Brain microvascular endothelial cell (primary cell): ENCODE results near the gene CYCS.
A peak's percentile ranks its signal among the peaks of the same experiment; 100 is the strongest.

Source experiments
- DNase-seq: peaks from one replicate; pipeline ENCODE4 v3.0.0-alpha.2; 2020
- H3K27ac ChIP-seq: fragments of 250-450 bp; sonication (Bioruptor Pico); 2 replicates; pipeline ENCODE4 v1.5.1; 2020; ENCODE audit warnings: mild to moderate bottlenecking, moderate library complexity
- H3K27me3 ChIP-seq: fragments of 250-450 bp; sonication (Bioruptor Pico); replicated peaks from 2 replicates; pipeline ENCODE4 v1.5.1; 2020; ENCODE audit warnings: mild to moderate bottlenecking
- H3K36me3 ChIP-seq: fragments of 250-450 bp; sonication (Bioruptor Pico); replicated peaks from 2 replicates; pipeline ENCODE4 v1.5.1; 2020; ENCODE audit warnings: mild to moderate bottlenecking
- H3K4me3 ChIP-seq: 2 replicates; pipeline ENCODE4 v1.5.1; 2011; ENCODE audit warnings: low read depth, mild to moderate bottlenecking, control low read depth, low read length, moderate library complexity
- in situ Hi-C: cut with HindIII; loops from 2 replicates; pipeline ENCODE4 v1.10.0; 2017; ENCODE audit warnings: low sequenced_read_pairs, low pct_ligation_motif_present
- TF ChIP-seq, protein P1 (sequence below): IDR thresholded peaks from 2 replicates; pipeline ENCODE4 v1.5.1; 2011; ENCODE audit warnings: low read depth, mild to moderate bottlenecking, moderate library complexity, low read length, control low read depth, inconsistent platforms; ENCODE audit errors: missing control alignments

CYCS gene

DNA sequence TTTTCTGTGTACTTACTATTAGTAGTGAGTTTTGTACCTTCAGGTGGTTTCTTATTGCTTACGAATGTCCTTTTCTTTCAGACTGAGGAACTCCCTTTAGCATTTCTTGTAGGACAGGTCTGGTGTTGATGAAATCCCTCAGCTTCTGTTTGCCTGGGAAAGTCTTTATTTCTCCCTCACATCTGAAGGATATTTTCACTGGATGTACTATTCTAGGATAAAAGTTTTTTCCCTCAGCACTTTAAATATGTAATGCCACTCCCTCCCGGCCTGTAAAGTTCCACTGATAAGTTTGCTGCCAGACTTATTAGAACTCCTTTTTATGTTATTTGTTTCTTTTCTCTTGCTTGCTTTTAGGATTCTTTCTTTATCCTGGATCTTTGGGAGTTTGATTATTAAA is 1.7 kb upstream of the CYCS start:
- no peaks in the 10 kb centered on the region for H3K27me3 ChIP-seq
- TF ChIP-seq, protein P1, sequence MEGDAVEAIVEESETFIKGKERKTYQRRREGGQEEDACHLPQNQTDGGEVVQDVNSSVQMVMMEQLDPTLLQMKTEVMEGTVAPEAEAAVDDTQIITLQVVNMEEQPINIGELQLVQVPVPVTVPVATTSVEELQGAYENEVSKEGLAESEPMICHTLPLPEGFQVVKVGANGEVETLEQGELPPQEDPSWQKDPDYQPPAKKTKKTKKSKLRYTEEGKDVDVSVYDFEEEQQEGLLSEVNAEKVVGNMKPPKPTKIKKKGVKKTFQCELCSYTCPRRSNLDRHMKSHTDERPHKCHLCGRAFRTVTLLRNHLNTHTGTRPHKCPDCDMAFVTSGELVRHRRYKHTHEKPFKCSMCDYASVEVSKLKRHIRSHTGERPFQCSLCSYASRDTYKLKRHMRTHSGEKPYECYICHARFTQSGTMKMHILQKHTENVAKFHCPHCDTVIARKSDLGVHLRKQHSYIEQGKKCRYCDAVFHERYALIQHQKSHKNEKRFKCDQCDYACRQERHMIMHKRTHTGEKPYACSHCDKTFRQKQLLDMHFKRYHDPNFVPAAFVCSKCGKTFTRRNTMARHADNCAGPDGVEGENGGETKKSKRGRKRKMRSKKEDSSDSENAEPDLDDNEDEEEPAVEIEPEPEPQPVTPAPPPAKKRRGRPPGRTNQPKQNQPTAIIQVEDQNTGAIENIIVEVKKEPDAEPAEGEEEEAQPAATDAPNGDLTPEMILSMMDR, result no peak
- H3K27ac ChIP-seq, result no peak overlapping the region
- in situ Hi-C loops, result no loop called here
- DNase-seq, result no peak
- H3K4me3 ChIP-seq, result no peak overlapping the region
- peaks cover 2% of the 10 kb centered on the region for H3K36me3 ChIP-seq

DNA sequence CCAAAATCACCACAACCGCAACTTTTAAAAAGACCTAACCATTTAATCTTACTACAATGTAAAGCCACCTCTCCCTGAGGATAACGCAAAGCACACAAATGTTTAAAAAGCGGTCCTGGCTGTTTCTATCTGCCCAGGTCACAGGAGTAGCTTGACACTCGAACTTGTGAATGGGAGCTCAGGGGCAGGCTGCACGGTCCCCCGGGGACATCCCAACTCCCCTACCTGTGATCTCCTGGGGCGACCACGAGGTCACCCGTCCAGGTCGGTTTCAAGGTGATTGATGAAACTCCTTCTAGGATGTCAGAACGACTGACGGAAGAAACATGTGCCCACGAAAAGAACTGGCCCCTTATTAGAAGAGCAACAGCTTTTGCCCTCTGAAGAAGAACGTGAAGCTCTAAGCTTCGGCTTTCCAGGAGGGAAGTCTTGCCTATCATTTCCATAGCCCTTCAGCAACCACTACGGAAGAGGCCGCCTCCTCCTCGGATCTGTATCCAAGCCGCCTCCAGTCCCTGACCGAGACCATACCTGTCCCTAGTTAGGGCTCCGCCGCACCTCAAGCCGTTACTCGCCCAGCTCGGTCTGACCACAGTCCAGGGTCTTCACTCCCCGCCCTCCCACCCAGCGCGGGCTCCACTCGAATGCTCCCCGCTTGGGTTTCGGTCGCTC is 459 bp downstream of the CYCS start:
- TF ChIP-seq, protein P1, result no peak
- DNase-seq, result no peak
- in situ Hi-C loops, result no loop called here
- Histone ChIP-seq H3K27me3 (no peaks in the 10 kb centered on the region), H3K27ac (peak overlapping the region; percentile 51), H3K4me3 (peak overlapping the region; percentile 95), H3K36me3 (peaks cover 12% of the 10 kb centered on the region)

DNA sequence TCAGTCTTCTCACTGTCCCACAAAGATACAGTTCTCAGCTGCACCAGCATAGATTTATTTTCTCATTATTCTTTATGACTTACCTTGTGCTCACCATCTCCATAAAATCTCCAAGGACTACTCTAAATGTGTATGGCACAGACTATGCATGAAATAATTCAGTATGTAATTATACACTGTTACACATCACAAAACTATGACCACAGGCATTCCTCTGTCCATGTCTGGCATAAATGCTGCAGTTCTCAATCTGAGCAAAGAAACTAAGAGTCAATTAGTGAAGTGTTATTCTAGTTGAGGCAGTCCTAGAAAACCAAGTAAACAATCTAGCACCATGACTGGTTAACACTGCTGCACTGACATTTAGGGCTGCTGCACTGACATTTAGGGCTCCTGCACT is 2.7 kb downstream of the CYCS start:
- Histone ChIP-seq H3K27me3 (no peaks in the 10 kb centered on the region), H3K36me3 (peaks cover 14% of the 10 kb centered on the region), H3K4me3 (no peak overlapping the region), H3K27ac (no peak overlapping the region)
- in situ Hi-C loops, result no loop called here
- peak; percentile 6 for DNase-seq
- TF ChIP-seq, protein P1, result no peak

DNA sequence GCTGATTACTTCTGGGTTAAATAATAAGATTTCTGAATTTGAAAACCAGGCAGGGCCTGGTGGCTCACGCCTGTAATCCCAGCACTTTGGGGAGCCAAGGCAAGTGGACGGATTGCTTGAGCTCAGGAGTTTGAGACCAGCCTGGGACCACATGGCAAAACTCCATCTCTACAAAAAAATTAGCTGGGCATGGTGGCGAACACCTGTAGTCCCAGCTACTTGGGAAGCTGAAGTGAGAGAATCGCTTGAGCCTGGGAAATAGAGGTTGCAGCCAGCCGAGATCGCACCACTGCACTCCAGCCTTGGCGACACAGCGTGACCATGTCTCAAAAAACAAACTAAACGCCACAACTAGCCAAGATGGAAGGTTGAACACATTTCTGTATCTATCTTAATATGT is 3.5 kb downstream of the CYCS start:
- no peak for DNase-seq
- H3K27me3 ChIP-seq, result no peaks in the 10 kb centered on the region
- H3K4me3 ChIP-seq, result no peak overlapping the region
- H3K36me3 ChIP-seq, result peaks cover 14% of the 10 kb centered on the region
- no peak overlapping the region for H3K27ac ChIP-seq
- TF ChIP-seq, protein P1, result no peak
- in situ Hi-C loops, result no loop called here

DNA sequence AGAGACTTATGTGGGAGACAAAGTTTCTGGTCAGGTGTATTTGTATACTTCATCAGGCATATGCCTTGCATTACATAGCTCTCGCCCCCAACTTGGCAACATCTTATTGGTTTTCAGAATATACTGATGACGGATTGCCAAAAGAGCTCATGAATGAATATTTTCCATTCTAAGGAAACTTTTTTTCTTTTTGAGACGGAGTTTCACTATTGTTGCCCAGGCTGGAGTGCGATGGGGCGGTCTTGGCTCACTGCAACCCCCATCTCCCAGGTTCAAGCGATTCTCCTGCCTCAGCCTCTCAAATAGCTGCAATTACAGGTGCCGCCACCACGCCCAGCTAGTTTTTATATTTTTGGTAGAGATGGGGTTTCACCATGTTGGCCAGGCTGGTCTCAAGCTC is 6.0 kb downstream of the CYCS start:
- TF ChIP-seq, protein P1, result no peak
- no peak for DNase-seq
- in situ Hi-C loops, result no loop called here
- Histone ChIP-seq H3K36me3 (peaks cover 14% of the 10 kb centered on the region), H3K4me3 (no peak overlapping the region), H3K27me3 (no peaks in the 10 kb centered on the region), H3K27ac (no peak overlapping the region)
